Peyer's patch (tissue), 4 donors: ENCODE results near the gene DNAH2. TPM values are rescaled to one million over a fixed set of nuclear protein-coding genes. Genes with fewer than 3 reads are reported as not detected.

Source experiments
- DNase-seq, 3 donors: peaks; one replicate each; pipeline ENCODE4 v3.0.0-alpha.2; 2017 to 2019
- H3K27ac ChIP-seq, 4 donors: fragments of 200-600 bp; sonication (generic); one replicate each; pipeline ENCODE4 v1.5.1; 2016 to 2019
- H3K27me3 ChIP-seq, 2 donors: fragments of 200-600 bp; sonication (generic); one replicate each; pipeline ENCODE4 v1.5.1; 2019
- H3K36me3 ChIP-seq, 3 donors: fragments of 200-600 bp; sonication (generic); one replicate each; pipeline ENCODE4 v1.5.1; 2016 to 2019
- H3K4me1 ChIP-seq, 4 donors: fragments of 200-600 bp; sonication (generic); one replicate each; pipeline ENCODE4 v1.5.1; 2016 to 2019
- H3K4me3 ChIP-seq, 4 donors: fragments of 200-600 bp; sonication (generic); 1 replicate in 3 of 4; 2 replicates in 1 of 4; pipeline ENCODE4 v1.5.1; 2016 to 2019; ENCODE audit warnings: mild to moderate bottlenecking in 1 of 4
- H3K9me3 ChIP-seq, 4 donors: fragments of 200-600 bp; sonication (generic); one replicate each; pipeline ENCODE4 v1.5.1; 2016 to 2019; ENCODE audit warnings: mild to moderate bottlenecking in 1 of 4
- POLR2A ChIP-seq, 2 donors: fragments of 450-650 bp; IDR thresholded peaks; one replicate each; pipeline ENCODE4 v1.5.1; 2017; ENCODE audit warnings: antibody characterized with exemption in 2 of 2, mild to moderate bottlenecking in 2 of 2, moderate library complexity in 2 of 2
- total RNA-seq, 4 donors: library from RNA; depleted of rRNA; stranded (reverse); fragments of >200 nt; gene quantifications; one replicate each; pipeline ENCODE4 v1.1.0, GENCODE V29; 2016
- TF ChIP-seq, protein P1 (sequence below), 6 experiments: fragments of 450-650 bp in 4 of 6; fragments of 200-600 bp in 2 of 6; sonication (generic) in 1 of 6; IDR thresholded peaks; one replicate each; pipeline ENCODE4 v1.5.1; 2017 to 2019; ENCODE audit warnings: antibody characterized with exemption in 6 of 6, mild to moderate bottlenecking in 3 of 6, moderate library complexity in 1 of 6

DNAH2 gene
- total RNA-seq, 4 donors from 2014 or later, result 0.18 to 0.83 TPM; not detected in 2

DNA sequence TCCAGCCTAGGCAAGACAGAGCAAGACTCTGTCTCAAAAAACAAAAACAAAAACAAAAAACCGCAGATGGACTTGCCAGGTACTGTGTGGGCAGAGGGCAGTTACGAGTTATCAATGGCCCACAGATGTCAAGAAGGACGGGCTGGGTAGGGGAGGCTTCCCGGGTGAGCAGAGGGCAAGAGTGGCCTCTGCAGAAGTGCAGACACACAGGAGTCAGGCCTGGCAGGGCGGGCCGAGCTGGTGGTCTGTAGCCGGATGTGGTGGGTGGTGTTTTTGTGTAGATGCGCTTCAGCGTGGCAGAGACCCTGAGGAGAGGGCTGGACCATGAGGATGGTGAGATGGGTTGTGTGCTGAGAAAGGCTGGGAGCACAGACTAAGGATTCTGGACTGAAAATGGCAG lies 71.6 kb downstream of the DNAH2 start:
- H3K27ac ChIP-seq, result no peak overlapping the region
- H3K27me3 ChIP-seq, result no peaks in the 10 kb centered on the region
- DNase-seq, result no peak
- H3K36me3 ChIP-seq, result no peaks in the 10 kb centered on the region
- no peak overlapping the region for H3K4me3 ChIP-seq
- H3K4me1 ChIP-seq, result no peaks in the 10 kb centered on the region
- no peaks in the 10 kb centered on the region for H3K9me3 ChIP-seq
- TF ChIP-seq, protein P1, sequence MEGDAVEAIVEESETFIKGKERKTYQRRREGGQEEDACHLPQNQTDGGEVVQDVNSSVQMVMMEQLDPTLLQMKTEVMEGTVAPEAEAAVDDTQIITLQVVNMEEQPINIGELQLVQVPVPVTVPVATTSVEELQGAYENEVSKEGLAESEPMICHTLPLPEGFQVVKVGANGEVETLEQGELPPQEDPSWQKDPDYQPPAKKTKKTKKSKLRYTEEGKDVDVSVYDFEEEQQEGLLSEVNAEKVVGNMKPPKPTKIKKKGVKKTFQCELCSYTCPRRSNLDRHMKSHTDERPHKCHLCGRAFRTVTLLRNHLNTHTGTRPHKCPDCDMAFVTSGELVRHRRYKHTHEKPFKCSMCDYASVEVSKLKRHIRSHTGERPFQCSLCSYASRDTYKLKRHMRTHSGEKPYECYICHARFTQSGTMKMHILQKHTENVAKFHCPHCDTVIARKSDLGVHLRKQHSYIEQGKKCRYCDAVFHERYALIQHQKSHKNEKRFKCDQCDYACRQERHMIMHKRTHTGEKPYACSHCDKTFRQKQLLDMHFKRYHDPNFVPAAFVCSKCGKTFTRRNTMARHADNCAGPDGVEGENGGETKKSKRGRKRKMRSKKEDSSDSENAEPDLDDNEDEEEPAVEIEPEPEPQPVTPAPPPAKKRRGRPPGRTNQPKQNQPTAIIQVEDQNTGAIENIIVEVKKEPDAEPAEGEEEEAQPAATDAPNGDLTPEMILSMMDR (IDR thresholded peaks at IDR 0.05), result no peak
- no peak for TF ChIP-seq POLR2A (IDR thresholded peaks at IDR 0.05)

DNA sequence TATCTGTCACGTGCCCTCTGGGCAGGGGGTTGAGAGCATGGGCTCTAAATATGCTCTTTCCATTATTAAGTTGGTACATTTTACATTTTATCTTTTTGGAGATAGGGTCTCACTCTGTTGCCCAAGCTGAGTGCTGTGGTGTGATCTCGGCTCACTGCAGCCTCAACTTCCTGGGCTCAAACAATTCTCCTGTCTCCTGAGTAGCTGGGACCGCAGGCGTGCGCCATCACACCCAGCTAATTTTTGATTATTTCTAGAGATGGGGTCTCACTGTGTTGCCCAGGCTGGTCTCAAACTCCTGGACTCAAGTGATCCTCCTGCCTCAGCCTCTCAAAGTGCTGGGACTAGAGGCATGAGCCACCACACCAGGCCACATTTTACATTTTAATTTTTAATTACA lies 72.6 kb downstream of the DNAH2 start:
- no peak for DNase-seq
- Histone ChIP-seq H3K4me3 (no peak overlapping the region), H3K9me3 (no peaks in the 10 kb centered on the region), H3K4me1 (no peaks in the 10 kb centered on the region), H3K36me3 (no peaks in the 10 kb centered on the region), H3K27me3 (no peaks in the 10 kb centered on the region), H3K27ac (no peak overlapping the region)
- no peak for TF ChIP-seq POLR2A (IDR thresholded peaks at IDR 0.05)
- TF ChIP-seq, protein P1 (IDR thresholded peaks at IDR 0.05), result no peak

- no peak for DNase-seq
- no peak overlapping the region for H3K4me3 ChIP-seq
- H3K27ac ChIP-seq, result no peak overlapping the region
These were observed 75.1 kb downstream of the DNAH2 start for GRCh38 chr17:7792611-7793010.

GRCh38 chr17:7794075-7794663 lies 76.6 kb downstream of the DNAH2 start:
- H3K36me3 ChIP-seq, result no peaks in the 10 kb centered on the region
- no peaks in the 10 kb centered on the region for H3K9me3 ChIP-seq
- TF ChIP-seq, protein P1 (IDR thresholded peaks at IDR 0.05), result no peak
- no peak for TF ChIP-seq POLR2A (IDR thresholded peaks at IDR 0.05)
- H3K4me3 ChIP-seq, result no peak overlapping the region
- H3K27me3 ChIP-seq, result no peaks in the 10 kb centered on the region
- no peak for DNase-seq
- H3K27ac ChIP-seq, result no peak overlapping the region
- H3K4me1 ChIP-seq, result no peaks in the 10 kb centered on the region

More at GRCh38 chr17:7792611-7793010, 75.1 kb downstream of the DNAH2 start:
- TF ChIP-seq, protein P1 (IDR thresholded peaks at IDR 0.05), result no peak
- TF ChIP-seq POLR2A (IDR thresholded peaks at IDR 0.05), result no peak
- H3K4me1 ChIP-seq, result no peaks in the 10 kb centered on the region
- H3K9me3 ChIP-seq, result no peaks in the 10 kb centered on the region
- no peaks in the 10 kb centered on the region for H3K36me3 ChIP-seq
- H3K27me3 ChIP-seq, result no peaks in the 10 kb centered on the region

- no peak for DNase-seq
- no peak overlapping the region for H3K4me3 ChIP-seq
- no peak overlapping the region for H3K27ac ChIP-seq
- no peaks in the 10 kb centered on the region for H3K36me3 ChIP-seq
- H3K9me3 ChIP-seq, result no peaks in the 10 kb centered on the region
- H3K27me3 ChIP-seq, result no peaks in the 10 kb centered on the region
- H3K4me1 ChIP-seq, result no peaks in the 10 kb centered on the region
- TF ChIP-seq POLR2A (IDR thresholded peaks at IDR 0.05), result no peak
- TF ChIP-seq, protein P1 (IDR thresholded peaks at IDR 0.05), result no peak
These were observed 80.4 kb downstream of the DNAH2 start for GRCh38 chr17:7797976-7798375.

DNA sequence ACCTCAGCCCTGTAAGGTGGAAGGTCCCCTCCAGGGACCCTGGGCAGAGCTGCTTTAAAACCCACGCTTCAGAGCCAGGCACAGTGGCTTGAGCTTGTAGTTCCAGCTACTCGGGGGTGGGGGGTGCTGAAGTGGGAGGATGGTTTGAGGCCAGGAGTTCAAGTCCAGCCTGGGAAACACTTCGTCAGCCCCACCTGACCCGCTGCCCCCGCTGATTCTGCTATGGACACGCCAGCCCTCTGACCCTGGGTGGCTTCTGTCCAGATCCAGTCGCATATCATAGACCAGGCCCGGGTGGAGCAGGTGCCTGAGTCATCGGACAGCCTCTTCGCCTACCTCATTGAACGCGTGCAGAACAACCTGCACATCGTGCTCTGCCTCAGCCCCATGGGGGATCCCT lies 81.3 kb downstream of the DNAH2 start:
- no peak for DNase-seq
- no peak overlapping the region for H3K27ac ChIP-seq
- TF ChIP-seq, protein P1 (IDR thresholded peaks at IDR 0.05), result no peak
- no peak for TF ChIP-seq POLR2A (IDR thresholded peaks at IDR 0.05)
- H3K4me3 ChIP-seq, result no peak overlapping the region
- H3K4me1 ChIP-seq, result no peaks in the 10 kb centered on the region
- H3K27me3 ChIP-seq, result no peaks in the 10 kb centered on the region
- no peaks in the 10 kb centered on the region for H3K9me3 ChIP-seq
- H3K36me3 ChIP-seq, result no peaks in the 10 kb centered on the region
